Esophagus squamous epithelium (tissue), 4 donors: ENCODE data around the gene SSH2.
A peak's percentile ranks its signal among the peaks of the same experiment; 100 is the strongest.

ENCODE experiments used
- CTCF ChIP-seq, 6 experiments: fragments of 450-650 bp in 4 of 6; fragments of 200-600 bp in 2 of 6; sonication (generic) in 2 of 6; IDR thresholded peaks; one replicate each; pipeline ENCODE4 v1.5.1; 2016 to 2019; ENCODE audit warnings: antibody characterized with exemption in 6 of 6, mild to moderate bottlenecking in 4 of 6, moderate library complexity in 4 of 6
- POLR2A ChIP-seq, 4 donors: fragments of 450-650 bp; IDR thresholded peaks; one replicate each; pipeline ENCODE4 v1.6.1; 2017; ENCODE audit warnings: antibody characterized with exemption in 4 of 4, mild to moderate bottlenecking in 4 of 4, moderate library complexity in 3 of 4

GRCh38 chr17:29593591-29594518 lies 336.2 kb downstream of the SSH2 start:
- no peak for TF ChIP-seq POLR2A (IDR thresholded peaks at IDR 0.05)
- TF ChIP-seq CTCF (IDR thresholded peaks at IDR 0.05), result peak in 2 of 6 experiments; percentile 17 to 27
